ENCODE data around the gene RNF111. TPM values are rescaled to one million over a fixed set of nuclear protein-coding genes. Genes with fewer than 3 reads are reported as not detected.

The RNF111 gene
- polyA plus RNA-seq, 1 donor (not counting 4 experiments of a cell fraction or from before 2014, with no cell fraction given), result 27.4 TPM

GRCh38 chr15:59028387-59028955, 41.0 kb downstream of the RNF111 start:
- Histone ChIP-seq H2AFZ (ENCODE audit: control insufficient read depth, low read length) (no peak overlapping the region), H3K4me2 (ENCODE audit: control insufficient read depth, extremely low read depth, insufficient read depth, low read depth, low read length) (no peak overlapping the region), H3K27ac (ENCODE audit: control insufficient read depth, insufficient read depth, low read length) (no peak overlapping the region), H3K4me3 (ENCODE audit: control insufficient read depth in 2 of 3, extremely low read depth in 1 of 3, insufficient read depth in 2 of 3, low read depth in 1 of 3, low read length in 3 of 3) (no peak overlapping the region), H3K36me3 (ENCODE audit: control insufficient read depth in 2 of 2, extremely low read depth in 1 of 2, insufficient read depth in 2 of 2, low read length in 2 of 2) (peaks cover 9 to 12% of the 10 kb centered on the region in 2 experiments), H3K79me2 (ENCODE audit: control insufficient read depth, insufficient read depth, low read length) (peaks cover 63% of the 10 kb centered on the region), H3K4me1 (ENCODE audit: control insufficient read depth, extremely low read depth, insufficient read depth, low read length) (peaks cover 3% of the 10 kb centered on the region), H3K9me1 (ENCODE audit: control insufficient read depth, extremely low read depth, insufficient read depth, low read length) (no peaks in the 10 kb centered on the region), H3K9me3 (ENCODE audit: control insufficient read depth, low read depth, low read length) (no peaks in the 10 kb centered on the region), H4K20me1 (ENCODE audit: control insufficient read depth, extremely low read depth, insufficient read depth, low read length) (peaks cover 3% of the 10 kb centered on the region), H3K9ac (ENCODE audit: control insufficient read depth, extremely low read depth, insufficient read depth, low read length) (no peak overlapping the region), H3K27me3 (ENCODE audit: control insufficient read depth, extremely low read depth, insufficient read depth, low read length) (no peaks in the 10 kb centered on the region)
- TF ChIP-seq CTCF (optimal IDR thresholded peaks at IDR 0.05 in 1 of 3, IDR thresholded peaks at IDR 0.05 in 1 of 3, conservative IDR thresholded peaks at IDR 0.05 in 1 of 3; ENCODE audit: extremely low read depth in 1 of 3, insufficient read depth in 2 of 3, low read length in 3 of 3) (no peak), EZH2 (IDR thresholded peaks at IDR 0.05; ENCODE audit: low read length) (no peak)
- FAIRE-seq (no peak), DNase-seq (ENCODE audit: low read depth, low spot score) (no peak)
- dilution Hi-C loops (cut with MboI; ENCODE audit: extremely low pct_ligation_motif_present, low sequenced_read_pairs), result no loop called here

- H4K20me1 ChIP-seq (ENCODE audit: control insufficient read depth, extremely low read depth, insufficient read depth, low read length), result peaks cover 3% of the 10 kb centered on the region
- H3K27me3 ChIP-seq (ENCODE audit: control insufficient read depth, extremely low read depth, insufficient read depth, low read length), result no peaks in the 10 kb centered on the region
- H2AFZ ChIP-seq (ENCODE audit: control insufficient read depth, low read length), result no peak overlapping the region
- H3K4me3 ChIP-seq (ENCODE audit: control insufficient read depth in 2 of 3, extremely low read depth in 1 of 3, insufficient read depth in 2 of 3, low read depth in 1 of 3, low read length in 3 of 3), result no peak overlapping the region
- no peaks in the 10 kb centered on the region for H3K9me1 ChIP-seq (ENCODE audit: control insufficient read depth, extremely low read depth, insufficient read depth, low read length)
- H3K9ac ChIP-seq (ENCODE audit: control insufficient read depth, extremely low read depth, insufficient read depth, low read length), result no peak overlapping the region
- peaks cover 3% of the 10 kb centered on the region for H3K4me1 ChIP-seq (ENCODE audit: control insufficient read depth, extremely low read depth, insufficient read depth, low read length)
- H3K27ac ChIP-seq (ENCODE audit: control insufficient read depth, insufficient read depth, low read length), result no peak overlapping the region
- peaks cover 58% of the 10 kb centered on the region for H3K79me2 ChIP-seq (ENCODE audit: control insufficient read depth, insufficient read depth, low read length)
- DNase-seq (ENCODE audit: low read depth, low spot score) (no peak), FAIRE-seq (no peak)
- peaks cover 12% of the 10 kb centered on the region in 2 experiments for H3K36me3 ChIP-seq (ENCODE audit: control insufficient read depth in 2 of 2, extremely low read depth in 1 of 2, insufficient read depth in 2 of 2, low read length in 2 of 2)
- dilution Hi-C loops (cut with MboI; ENCODE audit: extremely low pct_ligation_motif_present, low sequenced_read_pairs), result no loop called here
- no peak overlapping the region for H3K4me2 ChIP-seq (ENCODE audit: control insufficient read depth, extremely low read depth, insufficient read depth, low read depth, low read length)
- no peaks in the 10 kb centered on the region for H3K9me3 ChIP-seq (ENCODE audit: control insufficient read depth, low read depth, low read length)
- TF ChIP-seq EZH2 (IDR thresholded peaks at IDR 0.05; ENCODE audit: low read length) (no peak), CTCF (optimal IDR thresholded peaks at IDR 0.05 in 1 of 3, IDR thresholded peaks at IDR 0.05 in 1 of 3, conservative IDR thresholded peaks at IDR 0.05 in 1 of 3; ENCODE audit: extremely low read depth in 1 of 3, insufficient read depth in 2 of 3, low read length in 3 of 3) (no peak)
Observed at GRCh38 chr15:59029554-59029953, 42.1 kb downstream of the RNF111 start.
